ENCODE results near the gene ZSCAN16. TPM values are rescaled to one million over a fixed set of nuclear protein-coding genes. Genes with fewer than 3 reads are reported as not detected.
A peak's percentile ranks its signal among the peaks of the same experiment; 100 is the strongest.

ZSCAN16 gene
- total and polyA plus RNA-seq, 2 of the 13 experiments (the other 11 are each of a cell fraction or from before 2014, with no cell fraction given) = 5.7 to 12.7 TPM

DNA sequence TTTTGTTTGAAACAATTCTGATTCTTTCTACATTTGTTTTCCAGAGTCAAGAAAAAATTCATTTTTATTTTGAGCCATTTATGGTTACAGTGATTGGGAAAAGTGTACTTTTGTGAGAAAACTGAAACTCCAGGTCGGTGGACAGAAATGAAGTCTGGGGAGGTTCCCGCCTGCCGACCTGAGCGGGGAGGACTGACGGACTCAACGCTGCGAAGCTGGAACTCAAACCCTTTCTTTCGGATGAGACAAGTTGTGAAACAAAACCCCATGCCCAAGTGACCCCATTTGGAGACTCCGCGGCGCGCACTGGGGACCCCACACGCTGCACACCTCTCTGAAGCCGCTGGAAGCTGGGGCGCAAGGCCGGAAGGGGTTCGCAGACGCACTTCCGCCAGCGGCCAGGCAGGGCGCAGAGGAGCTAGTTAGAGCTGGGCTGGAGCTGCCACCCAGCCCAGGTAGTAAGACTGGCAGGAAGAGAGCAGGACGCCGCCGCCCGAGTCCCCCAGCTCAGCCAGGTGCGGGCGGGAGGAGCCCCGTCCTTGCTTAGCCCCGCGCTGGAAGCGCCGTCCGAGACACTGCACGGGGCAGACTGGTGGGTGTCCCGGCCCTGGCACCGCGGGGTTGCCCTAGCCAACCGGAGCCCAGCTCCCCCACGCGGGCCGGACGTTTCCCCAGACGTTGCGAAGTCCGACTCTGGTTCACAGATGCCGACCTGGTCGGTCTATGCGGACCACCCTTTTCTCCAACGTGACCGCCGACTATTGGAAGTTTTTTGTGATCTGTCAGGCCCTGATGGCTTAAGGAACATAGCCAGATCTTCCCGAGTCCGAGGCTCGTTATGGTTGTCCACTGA, 19.8 kb upstream of the ZSCAN16 start (continued):
- TF ChIP-seq, protein P1, sequence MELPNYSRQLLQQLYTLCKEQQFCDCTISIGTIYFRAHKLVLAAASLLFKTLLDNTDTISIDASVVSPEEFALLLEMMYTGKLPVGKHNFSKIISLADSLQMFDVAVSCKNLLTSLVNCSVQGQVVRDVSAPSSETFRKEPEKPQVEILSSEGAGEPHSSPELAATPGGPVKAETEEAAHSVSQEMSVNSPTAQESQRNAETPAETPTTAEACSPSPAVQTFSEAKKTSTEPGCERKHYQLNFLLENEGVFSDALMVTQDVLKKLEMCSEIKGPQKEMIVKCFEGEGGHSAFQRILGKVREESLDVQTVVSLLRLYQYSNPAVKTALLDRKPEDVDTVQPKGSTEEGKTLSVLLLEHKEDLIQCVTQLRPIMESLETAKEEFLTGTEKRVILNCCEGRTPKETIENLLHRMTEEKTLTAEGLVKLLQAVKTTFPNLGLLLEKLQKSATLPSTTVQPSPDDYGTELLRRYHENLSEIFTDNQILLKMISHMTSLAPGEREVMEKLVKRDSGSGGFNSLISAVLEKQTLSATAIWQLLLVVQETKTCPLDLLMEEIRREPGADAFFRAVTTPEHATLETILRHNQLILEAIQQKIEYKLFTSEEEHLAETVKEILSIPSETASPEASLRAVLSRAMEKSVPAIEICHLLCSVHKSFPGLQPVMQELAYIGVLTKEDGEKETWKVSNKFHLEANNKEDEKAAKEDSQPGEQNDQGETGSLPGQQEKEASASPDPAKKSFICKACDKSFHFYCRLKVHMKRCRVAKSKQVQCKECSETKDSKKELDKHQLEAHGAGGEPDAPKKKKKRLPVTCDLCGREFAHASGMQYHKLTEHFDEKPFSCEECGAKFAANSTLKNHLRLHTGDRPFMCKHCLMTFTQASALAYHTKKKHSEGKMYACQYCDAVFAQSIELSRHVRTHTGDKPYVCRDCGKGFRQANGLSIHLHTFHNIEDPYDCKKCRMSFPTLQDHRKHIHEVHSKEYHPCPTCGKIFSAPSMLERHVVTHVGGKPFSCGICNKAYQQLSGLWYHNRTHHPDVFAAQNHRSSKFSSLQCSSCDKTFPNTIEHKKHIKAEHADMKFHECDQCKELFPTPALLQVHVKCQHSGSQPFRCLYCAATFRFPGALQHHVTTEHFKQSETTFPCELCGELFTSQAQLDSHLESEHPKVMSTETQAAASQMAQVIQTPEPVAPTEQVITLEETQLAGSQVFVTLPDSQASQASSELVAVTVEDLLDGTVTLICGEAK (IDR thresholded peaks at IDR 0.05) = peak; percentile 38; the same call in 1 of the 2 replicates
- TF ChIP-seq, protein P1 (CRISPR knock-in tag; IDR thresholded peaks at IDR 0.05) = peak; percentile 80
- TF ChIP-seq, protein P2, sequence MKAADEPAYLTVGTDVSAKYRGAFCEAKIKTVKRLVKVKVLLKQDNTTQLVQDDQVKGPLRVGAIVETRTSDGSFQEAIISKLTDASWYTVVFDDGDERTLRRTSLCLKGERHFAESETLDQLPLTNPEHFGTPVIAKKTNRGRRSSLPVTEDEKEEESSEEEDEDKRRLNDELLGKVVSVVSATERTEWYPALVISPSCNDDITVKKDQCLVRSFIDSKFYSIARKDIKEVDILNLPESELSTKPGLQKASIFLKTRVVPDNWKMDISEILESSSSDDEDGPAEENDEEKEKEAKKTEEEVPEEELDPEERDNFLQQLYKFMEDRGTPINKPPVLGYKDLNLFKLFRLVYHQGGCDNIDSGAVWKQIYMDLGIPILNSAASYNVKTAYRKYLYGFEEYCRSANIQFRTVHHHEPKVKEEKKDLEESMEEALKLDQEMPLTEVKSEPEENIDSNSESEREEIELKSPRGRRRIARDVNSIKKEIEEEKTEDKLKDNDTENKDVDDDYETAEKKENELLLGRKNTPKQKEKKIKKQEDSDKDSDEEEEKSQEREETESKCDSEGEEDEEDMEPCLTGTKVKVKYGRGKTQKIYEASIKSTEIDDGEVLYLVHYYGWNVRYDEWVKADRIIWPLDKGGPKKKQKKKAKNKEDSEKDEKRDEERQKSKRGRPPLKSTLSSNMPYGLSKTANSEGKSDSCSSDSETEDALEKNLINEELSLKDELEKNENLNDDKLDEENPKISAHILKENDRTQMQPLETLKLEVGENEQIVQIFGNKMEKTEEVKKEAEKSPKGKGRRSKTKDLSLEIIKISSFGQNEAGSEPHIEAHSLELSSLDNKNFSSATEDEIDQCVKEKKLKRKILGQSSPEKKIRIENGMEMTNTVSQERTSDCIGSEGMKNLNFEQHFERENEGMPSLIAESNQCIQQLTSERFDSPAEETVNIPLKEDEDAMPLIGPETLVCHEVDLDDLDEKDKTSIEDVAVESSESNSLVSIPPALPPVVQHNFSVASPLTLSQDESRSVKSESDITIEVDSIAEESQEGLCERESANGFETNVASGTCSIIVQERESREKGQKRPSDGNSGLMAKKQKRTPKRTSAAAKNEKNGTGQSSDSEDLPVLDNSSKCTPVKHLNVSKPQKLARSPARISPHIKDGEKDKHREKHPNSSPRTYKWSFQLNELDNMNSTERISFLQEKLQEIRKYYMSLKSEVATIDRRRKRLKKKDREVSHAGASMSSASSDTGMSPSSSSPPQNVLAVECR (CRISPR knock-in tag; IDR thresholded peaks at IDR 0.05; ENCODE audit: borderline replicate concordance) = peak; percentile 93
- TF ChIP-seq ZNF670 (CRISPR knock-in tag; IDR thresholded peaks at IDR 0.05; ENCODE audit: borderline replicate concordance) (peak; percentile 94; the same call in 1 of the 2 replicates), NFRKB (IDR thresholded peaks at IDR 0.05) (no peak), ZBTB21 (CRISPR knock-in tag; IDR thresholded peaks at IDR 0.05) (no peak), MED8 (CRISPR knock-in tag; IDR thresholded peaks at IDR 0.05; ENCODE audit: insufficient replicate concordance) (peak; percentile 66), GABPA (IDR thresholded peaks at IDR 0.05; ENCODE audit: low read depth, low read length) (peak; percentile 88), GABPA (CRISPR knock-in tag; IDR thresholded peaks at IDR 0.05; ENCODE audit: low read depth) (peak; percentile 95), ZSCAN12 (CRISPR knock-in tag; IDR thresholded peaks at IDR 0.05) (peak; percentile 81), CCDC6 (CRISPR knock-in tag; IDR thresholded peaks at IDR 0.05) (peak; percentile 83; the same call in 1 of the 2 replicates), HOXA3 (CRISPR knock-in tag; IDR thresholded peaks at IDR 0.05) (peak; percentile 86)
- TF ChIP-seq, protein P3, sequence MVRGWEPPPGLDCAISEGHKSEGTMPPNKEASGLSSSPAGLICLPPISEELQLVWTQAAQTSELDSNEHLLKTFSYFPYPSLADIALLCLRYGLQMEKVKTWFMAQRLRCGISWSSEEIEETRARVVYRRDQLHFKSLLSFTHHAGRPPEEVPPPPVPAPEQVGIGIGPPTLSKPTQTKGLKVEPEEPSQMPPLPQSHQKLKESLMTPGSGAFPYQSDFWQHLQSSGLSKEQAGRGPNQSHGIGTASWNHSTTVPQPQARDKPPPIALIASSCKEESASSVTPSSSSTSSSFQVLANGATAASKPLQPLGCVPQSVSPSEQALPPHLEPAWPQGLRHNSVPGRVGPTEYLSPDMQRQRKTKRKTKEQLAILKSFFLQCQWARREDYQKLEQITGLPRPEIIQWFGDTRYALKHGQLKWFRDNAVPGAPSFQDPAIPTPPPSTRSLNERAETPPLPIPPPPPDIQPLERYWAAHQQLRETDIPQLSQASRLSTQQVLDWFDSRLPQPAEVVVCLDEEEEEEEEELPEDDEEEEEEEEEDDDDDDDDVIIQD (CRISPR knock-in tag; IDR thresholded peaks at IDR 0.05; ENCODE audit: low read depth) = no peak; the same call in 1 of the 2 replicates
